ENCODE data around the gene SBNO1. TPM values are rescaled to one million over a fixed set of nuclear protein-coding genes. Genes with fewer than 3 reads are reported as not detected.
A peak's percentile ranks its signal among the peaks of the same experiment; 100 is the strongest.
"Not testable (repeated sequence)": the region's sequence is repeated elsewhere in the genome, so short reads cannot be mapped to it uniquely, and the experiment has no call there.

The SBNO1 gene
- total RNA-seq, 2 experiments from 2014 or later = 21.3 to 21.9 TPM

DNA sequence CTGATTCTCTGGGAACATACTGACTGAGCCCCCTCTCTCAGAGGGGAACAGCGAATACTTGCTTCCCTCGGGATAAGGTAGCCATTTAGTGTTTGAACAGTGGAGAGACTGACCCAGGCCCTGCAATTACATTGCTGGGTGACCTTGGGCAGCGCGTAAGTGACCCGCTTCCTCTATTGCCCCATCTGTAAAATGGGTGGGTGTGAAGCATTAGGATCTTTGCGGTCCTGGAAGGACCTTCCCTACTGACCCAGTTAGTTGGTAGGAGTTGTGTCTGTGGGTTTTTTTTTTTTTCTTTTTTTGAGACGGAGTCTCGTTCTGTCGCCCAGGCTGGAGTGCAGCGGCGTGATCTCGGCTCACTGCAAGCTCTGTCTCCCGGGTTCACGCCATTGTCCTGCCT is 18.0 kb upstream of the SBNO1 start:
- ATAC-seq (ENCODE audit: poor library complexity) = no peak
- H3K27me3 Mint-ChIP-seq = no peaks in the 10 kb centered on the region
- ChIA-PET CTCF (interaction anchor here (3.8 kb wide), 1 partner anchor 17 kb away, joined by 29 read pairs; the partner anchor contains the start of gene SBNO1), POLR2A (interaction anchor here (0.6 to 2.4 kb wide), 4 partner anchors 18 to 219 kb away, joined by 3 to 52 read pairs (median 6); partner anchors contain the start of genes DDX55, RILPL1 and SBNO1)
- no peaks in the 10 kb centered on the region for H3K36me3 ChIP-seq (ENCODE audit: insufficient read depth, low read length)
- no peaks in the 10 kb centered on the region for H3K9me3 Mint-ChIP-seq
- TF ChIP-seq, protein P1, sequence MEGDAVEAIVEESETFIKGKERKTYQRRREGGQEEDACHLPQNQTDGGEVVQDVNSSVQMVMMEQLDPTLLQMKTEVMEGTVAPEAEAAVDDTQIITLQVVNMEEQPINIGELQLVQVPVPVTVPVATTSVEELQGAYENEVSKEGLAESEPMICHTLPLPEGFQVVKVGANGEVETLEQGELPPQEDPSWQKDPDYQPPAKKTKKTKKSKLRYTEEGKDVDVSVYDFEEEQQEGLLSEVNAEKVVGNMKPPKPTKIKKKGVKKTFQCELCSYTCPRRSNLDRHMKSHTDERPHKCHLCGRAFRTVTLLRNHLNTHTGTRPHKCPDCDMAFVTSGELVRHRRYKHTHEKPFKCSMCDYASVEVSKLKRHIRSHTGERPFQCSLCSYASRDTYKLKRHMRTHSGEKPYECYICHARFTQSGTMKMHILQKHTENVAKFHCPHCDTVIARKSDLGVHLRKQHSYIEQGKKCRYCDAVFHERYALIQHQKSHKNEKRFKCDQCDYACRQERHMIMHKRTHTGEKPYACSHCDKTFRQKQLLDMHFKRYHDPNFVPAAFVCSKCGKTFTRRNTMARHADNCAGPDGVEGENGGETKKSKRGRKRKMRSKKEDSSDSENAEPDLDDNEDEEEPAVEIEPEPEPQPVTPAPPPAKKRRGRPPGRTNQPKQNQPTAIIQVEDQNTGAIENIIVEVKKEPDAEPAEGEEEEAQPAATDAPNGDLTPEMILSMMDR (IDR thresholded peaks at IDR 0.05) = no peak
- no peaks in the 10 kb centered on the region for H3K9me3 ChIP-seq (ENCODE audit: control insufficient read depth in 1 of 2, insufficient read depth in 1 of 2, low read length in 2 of 2)
- H3K4me1 Mint-ChIP-seq (ENCODE audit: low read depth) = peaks cover 22% of the 10 kb centered on the region
- peak overlapping the region; percentile 68 for H3K4me3 Mint-ChIP-seq
- H3K36me3 Mint-ChIP-seq (ENCODE audit: low read depth) = no peaks in the 10 kb centered on the region
- H3K4me3 ChIP-seq (ENCODE audit: low read length) = no peak overlapping the region
- no peak overlapping the region for H3K27ac Mint-ChIP-seq
- peaks cover 22% of the 10 kb centered on the region for H3K4me1 ChIP-seq (ENCODE audit: insufficient read depth, low read length)
- no peak for DNase-seq
- H3K27ac ChIP-seq (ENCODE audit: low read depth in 1 of 2, low read length in 2 of 2) = no peak overlapping the region
- intact Hi-C loops (cut with DNase I, micrococcal nuclease) = loop anchor here (5.0 to 10.0 kb wide), 2 partner anchors 75 to 628 kb away; partner anchors contain the start of genes DENR (in 1 of the 2) and SNRNP35 (in 1 of the 2)
- H3K27me3 ChIP-seq (ENCODE audit: control insufficient read depth in 1 of 2, insufficient read depth in 2 of 2, low read length in 2 of 2) = no peaks in the 10 kb centered on the region

DNA sequence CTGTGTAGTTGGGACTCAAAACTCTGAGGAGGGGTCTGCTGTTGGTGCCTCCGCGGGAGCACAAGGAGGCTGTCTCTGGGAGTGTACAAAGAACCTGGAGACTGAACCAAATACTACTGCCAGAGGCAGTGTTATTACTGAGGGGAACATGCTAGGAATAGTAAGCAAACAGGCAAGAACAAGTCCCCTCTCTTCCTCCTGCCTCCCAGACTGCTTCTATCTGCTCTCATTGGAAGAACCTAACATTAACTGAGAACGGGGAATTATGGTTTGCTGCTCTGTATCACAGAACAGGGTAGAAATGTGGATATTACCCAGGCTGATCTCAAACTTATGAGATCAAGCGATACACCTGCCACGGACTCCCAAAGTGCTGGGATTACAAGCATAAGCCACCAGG is 14.7 kb upstream of the SBNO1 start:
- TF ChIP-seq, protein P1 (IDR thresholded peaks at IDR 0.05) = no peak
- Histone ChIP-seq H3K27me3 (ENCODE audit: control insufficient read depth in 1 of 2, insufficient read depth in 2 of 2, low read length in 2 of 2) (no peaks in the 10 kb centered on the region), H3K36me3 (ENCODE audit: insufficient read depth, low read length) (no peaks in the 10 kb centered on the region), H3K4me3 (ENCODE audit: low read length) (no peak overlapping the region), H3K4me1 (ENCODE audit: insufficient read depth, low read length) (peaks cover 10% of the 10 kb centered on the region), H3K9me3 (ENCODE audit: control insufficient read depth in 1 of 2, insufficient read depth in 1 of 2, low read length in 2 of 2) (no peaks in the 10 kb centered on the region), H3K27ac (ENCODE audit: low read depth in 1 of 2, low read length in 2 of 2) (no peak overlapping the region)
- Mint-ChIP-seq H3K9me3 (no peaks in the 10 kb centered on the region), H3K4me1 (ENCODE audit: low read depth) (peaks cover 11% of the 10 kb centered on the region), H3K27ac (no peak overlapping the region), H3K27me3 (no peaks in the 10 kb centered on the region), H3K36me3 (ENCODE audit: low read depth) (no peaks in the 10 kb centered on the region), H3K4me3 (no peak overlapping the region)
- DNase-seq = no peak
- CTCF ChIA-PET = no interaction called here
- intact Hi-C loops (cut with DNase I, micrococcal nuclease) = no loop called here
- POLR2A ChIA-PET = no interaction called here
- no peak for ATAC-seq (ENCODE audit: poor library complexity)

DNA sequence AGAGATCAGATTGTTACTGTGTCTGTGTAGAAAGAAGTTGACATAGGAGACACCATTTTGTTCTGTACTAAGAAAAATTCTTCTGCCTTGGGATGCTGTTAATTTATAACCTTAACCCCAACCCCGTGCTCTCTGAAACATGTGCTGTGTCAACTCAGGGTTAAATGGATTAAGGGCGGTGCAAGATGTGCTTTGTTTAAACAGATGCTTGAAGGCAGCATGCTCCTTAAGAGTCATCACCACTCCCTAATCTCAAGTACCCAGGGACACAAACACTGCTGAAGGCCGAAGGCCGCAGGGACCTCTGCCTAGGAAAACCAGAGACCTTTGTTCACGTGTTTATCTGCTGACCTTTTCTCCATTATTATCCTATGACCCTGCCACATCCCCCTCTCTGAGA is 7.8 kb upstream of the SBNO1 start:
- H3K36me3 ChIP-seq (ENCODE audit: insufficient read depth, low read length); H3K27ac Mint-ChIP-seq; H3K4me3 Mint-ChIP-seq; intact Hi-C loops (cut with DNase I, micrococcal nuclease); H3K4me1 Mint-ChIP-seq (ENCODE audit: low read depth); DNase-seq; H3K27me3 ChIP-seq (ENCODE audit: control insufficient read depth in 1 of 2, insufficient read depth in 2 of 2, low read length in 2 of 2); ATAC-seq (ENCODE audit: poor library complexity); H3K27me3 Mint-ChIP-seq; CTCF ChIA-PET; H3K9me3 ChIP-seq (ENCODE audit: control insufficient read depth in 1 of 2, insufficient read depth in 1 of 2, low read length in 2 of 2); H3K4me3 ChIP-seq (ENCODE audit: low read length); H3K27ac ChIP-seq (ENCODE audit: low read depth in 1 of 2, low read length in 2 of 2); POLR2A ChIA-PET; H3K4me1 ChIP-seq (ENCODE audit: insufficient read depth, low read length); H3K9me3 Mint-ChIP-seq; H3K36me3 Mint-ChIP-seq (ENCODE audit: low read depth): not testable (repeated sequence)

DNA sequence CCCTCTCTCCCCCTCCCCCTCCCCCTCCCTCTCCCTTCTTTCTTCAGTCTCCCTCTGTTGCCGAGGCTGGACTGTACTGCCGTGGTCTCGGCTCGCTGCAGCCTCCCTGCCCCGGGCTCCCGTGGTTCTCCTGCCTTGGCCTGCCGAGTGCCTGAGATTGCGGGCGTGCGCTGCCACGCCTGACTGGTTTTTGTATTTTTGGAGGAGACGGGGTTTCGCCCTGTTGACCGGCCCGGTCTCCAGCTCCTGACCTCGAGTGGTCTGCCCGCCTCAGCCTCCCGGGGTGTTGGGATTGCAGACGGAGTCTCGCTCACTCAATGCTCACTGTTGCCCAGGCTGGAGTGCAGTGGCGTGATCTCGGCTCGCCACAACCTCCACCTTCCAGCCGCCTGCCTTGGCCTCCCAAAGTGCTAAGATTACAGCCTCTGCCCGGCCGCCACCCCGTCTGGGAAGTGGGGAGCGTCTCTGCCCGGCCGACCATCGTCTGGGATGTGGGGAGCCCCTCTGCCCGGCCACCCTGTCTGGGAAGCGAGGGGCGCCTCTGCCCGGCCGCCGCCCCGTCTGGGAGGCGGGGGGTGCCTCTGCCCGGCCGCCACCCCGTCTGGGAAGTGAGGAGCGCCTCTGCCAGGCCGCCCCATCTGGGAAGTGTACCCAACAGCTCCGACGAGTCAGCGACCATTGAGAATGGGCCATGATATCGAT is 7.2 kb upstream of the SBNO1 start:
- DNase-seq; H3K4me3 ChIP-seq (ENCODE audit: low read length); POLR2A ChIA-PET; H3K27ac Mint-ChIP-seq; intact Hi-C loops (cut with DNase I, micrococcal nuclease); H3K36me3 ChIP-seq (ENCODE audit: insufficient read depth, low read length); H3K36me3 Mint-ChIP-seq (ENCODE audit: low read depth); H3K4me1 Mint-ChIP-seq (ENCODE audit: low read depth); CTCF ChIA-PET; ATAC-seq (ENCODE audit: poor library complexity); H3K9me3 Mint-ChIP-seq; H3K27me3 ChIP-seq (ENCODE audit: control insufficient read depth in 1 of 2, insufficient read depth in 2 of 2, low read length in 2 of 2); H3K4me3 Mint-ChIP-seq; H3K27me3 Mint-ChIP-seq; H3K4me1 ChIP-seq (ENCODE audit: insufficient read depth, low read length); H3K27ac ChIP-seq (ENCODE audit: low read depth in 1 of 2, low read length in 2 of 2); H3K9me3 ChIP-seq (ENCODE audit: control insufficient read depth in 1 of 2, insufficient read depth in 1 of 2, low read length in 2 of 2): not testable (repeated sequence)
